DND-41 (cell line): Measurements from ENCODE around the gene AKR1C3.
"Not testable (repeated sequence)": the region's sequence is repeated elsewhere in the genome, so short reads cannot be mapped to it uniquely, and the experiment has no call there.

ENCODE experiments used
- CTCF ChIP-seq: IDR thresholded peaks from 2 replicates; pipeline ENCODE4 v1.5.1; 2012; ENCODE audit warnings: borderline replicate concordance, low read length, moderate library complexity, mild to moderate bottlenecking; ENCODE audit not compliant: poor library complexity, severe bottlenecking; ENCODE audit errors: extremely low read depth
- EZH2 ChIP-seq: IDR thresholded peaks from 3 replicates; pipeline ENCODE4 v1.6.1; 2012; ENCODE audit warnings: borderline replicate concordance, low read depth, mild to moderate bottlenecking, moderate library complexity, low read length, inconsistent platforms; ENCODE audit not compliant: severe bottlenecking

- not testable (repeated sequence) for TF ChIP-seq CTCF, EZH2
These were observed 15.6 kb downstream of the AKR1C3 start for GRCh38 chr10:5109861-5110260.
